ENCODE results near the gene MICAL2.

- TF ChIP-seq CTCF (IDR thresholded peaks at IDR 0.05; ENCODE audit: extremely low read depth in 1 of 2, insufficient read depth in 1 of 2, low read depth in 1 of 2, low read length in 2 of 2): no peak
- TF ChIP-seq JUN (IDR thresholded peaks at IDR 0.05; ENCODE audit: borderline replicate concordance, insufficient read depth, insufficient read length, low read depth): no peak
- TF ChIP-seq EZH2 (IDR thresholded peaks at IDR 0.05; ENCODE audit: borderline replicate concordance, low read depth, low read length, severe bottlenecking): no peak
Observed at GRCh38 chr11:12183827-12184620, 73.6 kb downstream of the MICAL2 start.

Data from endothelial cell of umbilical vein (primary cell).